ENCODE results near the gene ITGB3.

GRCh38 chr17:47281216-47281615, 27.6 kb downstream of the ITGB3 start:
- TF ChIP-seq POLR2AphosphoS5 (IDR thresholded peaks at IDR 0.05) (no peak), CTCF (IDR thresholded peaks at IDR 0.05) (no peak), POLR2A (IDR thresholded peaks at IDR 0.05; ENCODE audit: low read depth) (no peak), EP300 (IDR thresholded peaks at IDR 0.05) (no peak)

Measured in esophagus muscularis mucosa (tissue), 4 donors.